Measurements from ENCODE around the gene SLC22A17. TPM values are rescaled to one million over a fixed set of nuclear protein-coding genes. Genes with fewer than 3 reads are reported as not detected.

The SLC22A17 gene
- total and polyA plus RNA-seq, 2 experiments from 2014 or later: 16.5 to 42.3 TPM

DNA sequence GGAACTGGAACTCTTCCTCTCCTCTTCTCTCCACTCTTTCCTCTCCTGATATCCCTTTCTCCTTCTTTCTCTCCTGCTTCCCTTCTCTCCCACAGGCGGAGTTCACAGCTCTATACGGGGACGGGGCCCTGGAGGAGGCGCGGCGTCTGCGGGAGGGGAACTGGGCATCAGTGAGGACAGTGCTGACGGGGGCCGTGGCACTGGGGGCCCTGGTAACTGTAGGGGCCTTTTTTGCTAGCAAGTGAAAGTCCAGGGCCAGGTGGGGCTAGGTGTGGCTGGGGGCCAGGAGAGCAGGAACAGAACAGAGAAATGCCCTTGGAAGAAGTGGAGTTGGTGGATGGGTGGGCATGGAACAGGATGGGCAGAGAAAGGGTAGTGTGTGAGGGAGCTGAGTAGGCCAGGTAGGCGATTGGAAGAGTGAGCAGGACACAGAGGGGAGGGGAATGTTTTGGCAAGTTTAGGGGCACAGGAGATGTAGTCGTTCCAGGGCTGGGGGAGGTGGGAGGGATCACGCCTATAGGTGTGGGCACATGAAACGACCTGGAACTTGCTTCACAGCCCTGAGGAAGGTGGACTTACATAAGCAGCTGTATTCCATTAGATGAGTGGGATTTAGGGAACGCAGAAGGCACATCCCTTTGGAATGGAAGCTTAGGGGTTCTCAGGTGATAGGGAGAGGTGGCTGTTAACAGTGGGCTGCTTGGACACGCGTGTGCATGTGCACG lies 43.8 kb downstream of the SLC22A17 start:
- Histone ChIP-seq H3K4me2 (ENCODE audit: unreplicated experiment) (peak overlapping the region; percentile 100), H3K9ac (peak overlapping the region; percentile 97; the same call in 1 of the 2 replicates), H3K9me2 (ENCODE audit: insufficient read depth) (no peaks in the 10 kb centered on the region), H3K4me1 (ENCODE audit: insufficient read depth) (peaks cover 22% of the 10 kb centered on the region), H2AFZ (no peak overlapping the region), H3K4me3 (peak overlapping the region; percentile 98; the same call in 1 of the 2 replicates), H3K9me3 (ENCODE audit: low read depth) (no peaks in the 10 kb centered on the region), H3K27ac (no peak overlapping the region), H3K27me3 (replicated peaks; ENCODE audit: insufficient read depth) (no peaks in the 10 kb centered on the region), H3F3A (ENCODE audit: insufficient read depth) (peaks cover 23% of the 10 kb centered on the region; the same call in 1 of the 2 replicates), H3K79me2 (ENCODE audit: insufficient read depth) (peaks cover 73% of the 10 kb centered on the region), H4K20me1 (ENCODE audit: insufficient read depth) (0 out of 2 replicates have a peak, but pooled peaks cover 4% of the 10 kb centered on the region), H3K36me3 (ENCODE audit: low read depth) (peaks cover 28% of the 10 kb centered on the region)
- no peak for DNase-seq
- 79 to 87% methylated on average over 17 of the region's 17 CpGs for WGBS, 2 experiments (ENCODE audit: low coverage in 1 of 2, low lambda C conversion rate in 2 of 2, missing lambda C conversion rate in 2 of 2)
- in situ Hi-C loops (cut with MboI): no loop called here
- no peak for TF ChIP-seq EZH2phosphoT487 (IDR thresholded peaks at IDR 0.05; ENCODE audit: insufficient read depth, low read depth)
- no peak for TF ChIP-seq EZH2 (IDR thresholded peaks at IDR 0.05; ENCODE audit: insufficient read depth, poor library complexity, severe bottlenecking)

DNA sequence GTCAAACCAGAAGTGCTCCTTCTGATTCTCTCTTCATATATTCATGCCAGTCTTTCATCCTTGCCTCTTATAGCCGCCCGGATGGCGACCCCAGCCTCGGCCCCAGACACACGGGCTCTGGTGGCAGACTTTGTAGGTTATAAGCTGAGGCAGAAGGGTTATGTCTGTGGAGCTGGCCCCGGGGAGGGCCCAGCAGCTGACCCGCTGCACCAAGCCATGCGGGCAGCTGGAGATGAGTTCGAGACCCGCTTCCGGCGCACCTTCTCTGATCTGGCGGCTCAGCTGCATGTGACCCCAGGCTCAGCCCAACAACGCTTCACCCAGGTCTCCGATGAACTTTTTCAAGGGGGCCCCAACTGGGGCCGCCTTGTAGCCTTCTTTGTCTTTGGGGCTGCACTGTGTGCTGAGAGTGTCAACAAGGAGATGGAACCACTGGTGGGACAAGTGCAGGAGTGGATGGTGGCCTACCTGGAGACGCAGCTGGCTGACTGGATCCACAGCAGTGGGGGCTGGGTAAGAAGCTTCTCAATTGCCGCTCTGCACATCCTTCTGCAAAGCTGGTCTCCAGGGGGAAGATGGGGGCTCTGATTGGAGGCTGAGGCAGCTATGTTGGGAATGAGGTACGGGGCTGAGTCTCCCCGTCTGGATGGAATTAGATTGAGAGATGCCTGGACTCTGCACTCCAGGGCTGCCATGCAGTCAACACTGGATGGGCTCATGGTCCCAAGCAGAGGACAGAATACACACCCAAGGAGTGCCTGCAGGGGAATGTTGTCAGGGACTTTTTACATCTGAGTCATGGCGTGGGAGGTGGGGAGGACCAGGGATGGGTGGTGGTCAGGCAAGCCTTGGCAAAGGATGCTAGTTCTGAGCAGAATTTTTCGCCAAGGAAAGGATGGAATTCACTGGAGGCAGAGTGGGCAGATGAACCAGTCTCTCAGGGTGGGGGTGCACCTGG lies 44.7 kb downstream of the SLC22A17 start:
- H2AFZ ChIP-seq: no peak overlapping the region
- H3K4me1 ChIP-seq (ENCODE audit: insufficient read depth): peaks cover 22% of the 10 kb centered on the region
- H3K36me3 ChIP-seq (ENCODE audit: low read depth): peaks cover 24% of the 10 kb centered on the region
- in situ Hi-C loops (cut with MboI): no loop called here
- no peaks in the 10 kb centered on the region for H3K9me3 ChIP-seq (ENCODE audit: low read depth)
- 0 out of 2 replicates have a peak, but pooled peaks cover 4% of the 10 kb centered on the region for H4K20me1 ChIP-seq (ENCODE audit: insufficient read depth)
- H3K9me2 ChIP-seq (ENCODE audit: insufficient read depth): no peaks in the 10 kb centered on the region
- TF ChIP-seq EZH2phosphoT487 (IDR thresholded peaks at IDR 0.05; ENCODE audit: insufficient read depth, low read depth) (no peak), EZH2 (IDR thresholded peaks at IDR 0.05; ENCODE audit: insufficient read depth, poor library complexity, severe bottlenecking) (no peak)
- WGBS, 2 experiments (ENCODE audit: low coverage in 1 of 2, low lambda C conversion rate in 2 of 2, missing lambda C conversion rate in 2 of 2): 74 to 77% methylated on average over 22 of the region's 22 CpGs
- no peaks in the 10 kb centered on the region for H3K27me3 ChIP-seq (replicated peaks; ENCODE audit: insufficient read depth)
- peak overlapping the region; percentile 100 for H3K4me2 ChIP-seq (ENCODE audit: unreplicated experiment)
- H3F3A ChIP-seq (ENCODE audit: insufficient read depth): peaks cover 19% of the 10 kb centered on the region; the same call in 1 of the 2 replicates
- peak; percentile 60 for DNase-seq
- H3K4me3 ChIP-seq: peak overlapping the region; percentile 98
- peak overlapping the region; percentile 97 for H3K9ac ChIP-seq
- H3K27ac ChIP-seq: peak overlapping the region; percentile 85; the same call in 1 of the 2 replicates
- peaks cover 64% of the 10 kb centered on the region for H3K79me2 ChIP-seq (ENCODE audit: insufficient read depth)

- Histone ChIP-seq H3K4me1 (ENCODE audit: insufficient read depth) (peaks cover 22% of the 10 kb centered on the region), H3K4me2 (ENCODE audit: unreplicated experiment) (peak overlapping the region; percentile 100), H3K36me3 (ENCODE audit: low read depth) (peaks cover 20% of the 10 kb centered on the region), H3K79me2 (ENCODE audit: insufficient read depth) (peaks cover 55% of the 10 kb centered on the region), H2AFZ (peak overlapping the region; percentile 95), H3K27me3 (replicated peaks; ENCODE audit: insufficient read depth) (no peaks in the 10 kb centered on the region), H3K9ac (peak overlapping the region; percentile 97), H3F3A (ENCODE audit: insufficient read depth) (peaks cover 11% of the 10 kb centered on the region; the same call in 1 of the 2 replicates), H3K27ac (peak overlapping the region; percentile 85), H3K9me3 (ENCODE audit: low read depth) (no peaks in the 10 kb centered on the region), H3K4me3 (peak overlapping the region; percentile 98), H3K9me2 (ENCODE audit: insufficient read depth) (no peaks in the 10 kb centered on the region), H4K20me1 (ENCODE audit: insufficient read depth) (0 out of 2 replicates have a peak, but pooled peaks cover 4% of the 10 kb centered on the region)
- in situ Hi-C loops (cut with MboI): no loop called here
- TF ChIP-seq EZH2phosphoT487 (IDR thresholded peaks at IDR 0.05; ENCODE audit: insufficient read depth, low read depth) (no peak), EZH2 (IDR thresholded peaks at IDR 0.05; ENCODE audit: insufficient read depth, poor library complexity, severe bottlenecking) (no peak)
- 0 to 1% methylated on average over 5 of the region's 5 CpGs for WGBS, 2 experiments (ENCODE audit: low coverage in 1 of 2, low lambda C conversion rate in 2 of 2, missing lambda C conversion rate in 2 of 2)
- no peak for DNase-seq
Observed at GRCh38 chr14:23307146-23307530, 45.5 kb downstream of the SLC22A17 start.
